Sigmoid colon (tissue), 4 donors: ENCODE measurements around the gene TCF3.

Experiments used
- CTCF ChIP-seq, 4 experiments: fragments of 450-650 bp in 3 of 4; fragments of 200-600 bp in 1 of 4; IDR thresholded peaks; one replicate each; pipeline ENCODE4 v1.5.1; 2016 to 2019; ENCODE audit warnings: antibody characterized with exemption in 4 of 4, mild to moderate bottlenecking in 3 of 4, moderate library complexity in 2 of 4
- EP300 ChIP-seq, 4 donors: sonication (generic); formaldehyde crosslinking; IDR thresholded peaks; one replicate each; pipeline ENCODE4 v1.6.1; 2017; ENCODE audit warnings: antibody characterized with exemption in 4 of 4
- POLR2A ChIP-seq, 2 donors: fragments of 450-650 bp; IDR thresholded peaks; one replicate each; pipeline ENCODE4 v1.6.1; 2016; ENCODE audit warnings: antibody characterized with exemption in 2 of 2, mild to moderate bottlenecking in 2 of 2, moderate library complexity in 2 of 2

- TF ChIP-seq POLR2A (IDR thresholded peaks at IDR 0.05) (no peak), EP300 (IDR thresholded peaks at IDR 0.05) (no peak), CTCF (IDR thresholded peaks at IDR 0.05) (no peak)
Measured at GRCh38 chr19:1653300-1653628, 849 bp upstream of the TCF3 start.
